Measurements from ENCODE around the gene GGA1. TPM values are rescaled to one million over a fixed set of nuclear protein-coding genes. Genes with fewer than 3 reads are reported as not detected.

GGA1 gene
- total RNA-seq, 3 donors from 2014 or later: 36.6 to 63.9 (median 54.7) TPM

DNA sequence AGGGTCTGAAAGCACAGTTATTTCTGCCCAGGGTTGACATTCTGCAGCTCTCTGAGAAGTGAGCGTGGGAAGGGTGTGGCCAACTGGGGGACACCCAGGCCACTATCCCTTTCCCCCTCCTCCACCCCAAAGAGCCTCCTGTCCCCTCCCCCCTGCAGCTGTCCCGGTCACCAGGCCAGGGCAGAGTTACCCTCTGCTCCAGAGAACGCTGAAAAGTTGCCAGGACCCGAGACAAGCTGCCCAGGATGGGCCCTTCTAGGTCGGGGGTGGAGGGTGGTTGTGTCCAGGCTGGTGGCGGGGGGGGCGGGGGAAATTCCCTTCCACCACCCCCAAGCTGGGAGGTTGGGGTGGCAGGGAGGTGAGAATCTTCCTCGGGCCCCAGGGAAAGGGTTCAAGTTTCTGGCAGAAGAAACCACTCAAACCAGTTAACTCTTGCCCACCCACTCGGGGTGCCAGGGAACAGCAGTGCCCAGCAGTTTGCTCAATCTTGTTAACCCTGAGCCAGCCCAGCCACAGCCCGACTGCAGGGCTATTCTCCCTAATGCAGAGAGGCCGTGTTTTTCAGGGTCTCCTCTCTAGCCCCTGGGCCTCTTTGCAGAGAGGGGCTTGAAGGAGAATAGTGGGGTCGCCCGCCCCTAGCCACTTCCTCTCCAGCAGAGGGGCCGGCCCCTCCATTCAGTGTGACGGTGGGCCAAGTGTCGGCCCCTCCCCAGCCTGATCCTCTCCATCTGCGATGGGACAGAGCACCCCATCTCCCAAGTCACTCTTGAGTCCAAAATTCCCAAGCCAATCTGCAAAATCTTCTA, 67.5 kb downstream of the GGA1 start:
- Histone ChIP-seq H3K27me3 (no peaks in the 10 kb centered on the region), H3K4me3 (peak overlapping the region; percentile 53 to 80 (median 67)), H3K4me1 (peaks cover 0 to 27% of the 10 kb centered on the region in 2 donors), H3K27ac (peak overlapping the region; percentile 93 to 95), H3K9me3 (no peaks in the 10 kb centered on the region), H3K36me3 (no peaks in the 10 kb centered on the region)
- DNase-seq (ENCODE audit: low spot score in 2 of 2): no peak
- TF ChIP-seq POLR2AphosphoS5 (IDR thresholded peaks at IDR 0.05) (no peak), POLR2A (IDR thresholded peaks at IDR 0.05) (no peak)
- TF ChIP-seq, protein P1, sequence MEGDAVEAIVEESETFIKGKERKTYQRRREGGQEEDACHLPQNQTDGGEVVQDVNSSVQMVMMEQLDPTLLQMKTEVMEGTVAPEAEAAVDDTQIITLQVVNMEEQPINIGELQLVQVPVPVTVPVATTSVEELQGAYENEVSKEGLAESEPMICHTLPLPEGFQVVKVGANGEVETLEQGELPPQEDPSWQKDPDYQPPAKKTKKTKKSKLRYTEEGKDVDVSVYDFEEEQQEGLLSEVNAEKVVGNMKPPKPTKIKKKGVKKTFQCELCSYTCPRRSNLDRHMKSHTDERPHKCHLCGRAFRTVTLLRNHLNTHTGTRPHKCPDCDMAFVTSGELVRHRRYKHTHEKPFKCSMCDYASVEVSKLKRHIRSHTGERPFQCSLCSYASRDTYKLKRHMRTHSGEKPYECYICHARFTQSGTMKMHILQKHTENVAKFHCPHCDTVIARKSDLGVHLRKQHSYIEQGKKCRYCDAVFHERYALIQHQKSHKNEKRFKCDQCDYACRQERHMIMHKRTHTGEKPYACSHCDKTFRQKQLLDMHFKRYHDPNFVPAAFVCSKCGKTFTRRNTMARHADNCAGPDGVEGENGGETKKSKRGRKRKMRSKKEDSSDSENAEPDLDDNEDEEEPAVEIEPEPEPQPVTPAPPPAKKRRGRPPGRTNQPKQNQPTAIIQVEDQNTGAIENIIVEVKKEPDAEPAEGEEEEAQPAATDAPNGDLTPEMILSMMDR (IDR thresholded peaks at IDR 0.05): no peak
- intact Hi-C loops (cut with DNase I; ENCODE audit: low total_unique reads): no loop called here

DNA sequence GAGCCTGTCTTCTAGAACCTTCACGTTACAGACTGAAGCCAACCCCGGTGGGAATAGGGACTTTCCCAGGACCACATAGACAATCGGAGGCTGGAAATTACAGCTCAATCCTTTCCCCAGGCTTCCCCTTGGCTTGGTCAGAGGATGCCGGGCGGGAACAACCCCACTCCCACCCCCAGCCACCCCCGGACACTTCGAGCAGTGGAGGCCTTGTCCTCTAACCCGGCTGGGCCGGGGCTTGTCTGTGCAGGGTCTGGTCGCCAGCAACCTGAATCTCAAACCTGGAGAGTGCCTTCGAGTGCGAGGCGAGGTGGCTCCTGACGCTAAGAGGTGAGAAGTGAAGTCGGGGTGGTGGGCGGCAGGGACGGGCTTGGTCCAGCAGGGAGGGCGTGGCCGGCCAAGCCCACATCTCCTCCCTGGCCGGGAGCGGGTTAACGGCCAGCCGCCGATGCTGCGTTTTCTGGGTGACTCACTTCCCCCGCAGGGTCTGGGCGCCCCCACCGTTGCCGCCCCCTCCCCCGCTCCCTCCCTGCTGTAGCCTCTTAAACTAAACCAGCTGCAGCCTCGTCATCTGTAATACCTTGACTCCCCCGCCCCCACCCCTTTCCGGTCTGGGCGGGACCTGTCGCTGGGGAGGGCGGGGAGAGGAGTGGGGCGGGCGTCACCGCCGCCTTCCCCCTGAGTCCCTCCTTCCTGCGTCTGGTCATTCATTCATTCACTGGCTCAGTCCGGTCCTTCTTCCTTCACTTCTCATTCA, 68.3 kb downstream of the GGA1 start:
- Histone ChIP-seq H3K27ac (peak overlapping the region; percentile 93 to 95), H3K4me3 (peak overlapping the region; percentile 53 to 80 (median 67)), H3K4me1 (peaks cover 0 to 27% of the 10 kb centered on the region in 2 donors), H3K9me3 (no peaks in the 10 kb centered on the region), H3K27me3 (no peaks in the 10 kb centered on the region), H3K36me3 (no peaks in the 10 kb centered on the region)
- peak; percentile 73 to 90 for DNase-seq (ENCODE audit: low spot score in 2 of 2)
- intact Hi-C loops (cut with DNase I; ENCODE audit: low total_unique reads): no loop called here
- TF ChIP-seq POLR2A (IDR thresholded peaks at IDR 0.05): no peak
- TF ChIP-seq POLR2AphosphoS5 (IDR thresholded peaks at IDR 0.05): peak in 2 of 3 donors; percentile 54 to 59

DNA sequence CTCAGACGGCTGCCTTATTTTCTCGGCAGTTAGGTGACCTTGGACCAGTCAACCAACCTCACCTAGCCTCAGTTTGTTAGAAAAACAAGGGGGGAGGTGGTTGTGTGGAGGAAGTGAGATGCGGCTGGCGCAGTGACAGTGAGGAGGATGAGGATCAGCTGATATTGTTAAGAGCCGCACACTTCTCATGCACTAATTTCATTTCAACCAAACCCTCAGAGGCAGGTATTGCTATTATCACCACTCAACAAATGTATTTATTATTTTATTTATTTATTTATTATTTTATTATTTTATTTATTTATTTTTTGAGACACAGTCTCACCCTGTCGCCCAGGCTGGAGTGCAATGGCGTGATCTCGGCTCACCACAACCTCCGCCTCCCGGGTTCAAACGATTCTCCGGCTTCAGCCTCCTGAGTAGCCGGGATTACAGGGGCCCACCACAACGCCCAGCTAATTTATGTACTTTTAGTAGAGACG, 68.9 kb downstream of the GGA1 start:
- no peak for DNase-seq (ENCODE audit: low spot score in 2 of 2)

DNA sequence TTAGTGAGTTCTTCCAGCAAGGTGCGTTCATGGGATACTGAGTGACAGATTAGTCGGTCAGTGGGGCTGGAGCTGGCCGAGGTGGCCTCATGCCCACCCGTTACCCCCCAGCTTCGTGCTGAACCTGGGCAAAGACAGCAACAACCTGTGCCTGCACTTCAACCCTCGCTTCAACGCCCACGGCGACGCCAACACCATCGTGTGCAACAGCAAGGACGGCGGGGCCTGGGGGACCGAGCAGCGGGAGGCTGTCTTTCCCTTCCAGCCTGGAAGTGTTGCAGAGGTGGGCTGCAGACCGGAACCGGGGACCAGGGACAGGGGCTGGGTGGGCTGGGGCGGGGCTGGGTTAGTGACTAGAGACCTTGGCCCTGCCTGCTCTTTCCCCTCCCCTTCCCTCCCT, 69.7 kb downstream of the GGA1 start:
- Histone ChIP-seq H3K36me3 (no peaks in the 10 kb centered on the region), H3K27ac (peak overlapping the region; percentile 33 to 93), H3K4me3 (no peak overlapping the region), H3K27me3 (no peaks in the 10 kb centered on the region), H3K9me3 (no peaks in the 10 kb centered on the region), H3K4me1 (peaks cover 0 to 27% of the 10 kb centered on the region in 2 donors)
- intact Hi-C loops (cut with DNase I; ENCODE audit: low total_unique reads): no loop called here
- TF ChIP-seq POLR2A (IDR thresholded peaks at IDR 0.05) (no peak), POLR2AphosphoS5 (IDR thresholded peaks at IDR 0.05) (no peak)
- TF ChIP-seq, protein P1 (IDR thresholded peaks at IDR 0.05): no peak
- DNase-seq (ENCODE audit: low spot score in 2 of 2): no peak

More for the DNA sequence above, 68.9 kb downstream of the GGA1 start:
- Histone ChIP-seq H3K4me1 (peaks cover 0 to 27% of the 10 kb centered on the region in 2 donors), H3K4me3 (peak overlapping the region; percentile 53 to 80 (median 67)), H3K27me3 (no peaks in the 10 kb centered on the region), H3K36me3 (no peaks in the 10 kb centered on the region), H3K27ac (peak overlapping the region; percentile 93 to 95), H3K9me3 (no peaks in the 10 kb centered on the region)
- intact Hi-C loops (cut with DNase I; ENCODE audit: low total_unique reads): no loop called here
- no peak for TF ChIP-seq POLR2AphosphoS5 (IDR thresholded peaks at IDR 0.05)
- TF ChIP-seq, protein P1 (IDR thresholded peaks at IDR 0.05): no peak
- TF ChIP-seq POLR2A (IDR thresholded peaks at IDR 0.05): no peak

DNA sequence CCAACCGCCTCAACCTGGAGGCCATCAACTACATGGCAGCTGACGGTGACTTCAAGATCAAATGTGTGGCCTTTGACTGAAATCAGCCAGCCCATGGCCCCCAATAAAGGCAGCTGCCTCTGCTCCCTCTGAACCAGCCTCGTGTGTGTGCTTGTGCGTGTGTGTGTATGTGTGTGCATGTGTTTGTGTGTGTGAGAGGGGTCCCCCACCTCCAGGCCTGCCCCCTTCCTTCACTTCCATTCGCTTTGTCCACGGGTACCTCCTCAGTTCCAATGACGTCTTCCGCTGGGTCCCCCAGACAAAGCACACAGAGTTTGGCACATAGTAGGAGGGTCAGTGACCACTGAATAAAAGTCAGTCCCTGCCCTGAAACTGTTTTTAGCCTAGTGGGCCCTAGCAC, 71.0 kb downstream of the GGA1 start:
- H3K4me1 ChIP-seq: peaks cover 0 to 21% of the 10 kb centered on the region in 2 donors
- no peaks in the 10 kb centered on the region for H3K27me3 ChIP-seq
- H3K27ac ChIP-seq: no peak overlapping the region
- no peak for TF ChIP-seq POLR2AphosphoS5 (IDR thresholded peaks at IDR 0.05)
- TF ChIP-seq, protein P1 (IDR thresholded peaks at IDR 0.05): no peak
- no peak for TF ChIP-seq POLR2A (IDR thresholded peaks at IDR 0.05)
- no peak for DNase-seq (ENCODE audit: low spot score in 2 of 2)
- H3K4me3 ChIP-seq: no peak overlapping the region
- no peaks in the 10 kb centered on the region for H3K9me3 ChIP-seq
- H3K36me3 ChIP-seq: no peaks in the 10 kb centered on the region
- intact Hi-C loops (cut with DNase I; ENCODE audit: low total_unique reads): no loop called here

Measured in breast epithelium (tissue), 4 donors.